Measurements from ENCODE around the gene TMEM72.
A peak's percentile ranks its signal among the peaks of the same experiment; 100 is the strongest.
"Not testable (repeated sequence)": the region's sequence is repeated elsewhere in the genome, so short reads cannot be mapped to it uniquely, and the experiment has no call there.

Gene TMEM72

DNA sequence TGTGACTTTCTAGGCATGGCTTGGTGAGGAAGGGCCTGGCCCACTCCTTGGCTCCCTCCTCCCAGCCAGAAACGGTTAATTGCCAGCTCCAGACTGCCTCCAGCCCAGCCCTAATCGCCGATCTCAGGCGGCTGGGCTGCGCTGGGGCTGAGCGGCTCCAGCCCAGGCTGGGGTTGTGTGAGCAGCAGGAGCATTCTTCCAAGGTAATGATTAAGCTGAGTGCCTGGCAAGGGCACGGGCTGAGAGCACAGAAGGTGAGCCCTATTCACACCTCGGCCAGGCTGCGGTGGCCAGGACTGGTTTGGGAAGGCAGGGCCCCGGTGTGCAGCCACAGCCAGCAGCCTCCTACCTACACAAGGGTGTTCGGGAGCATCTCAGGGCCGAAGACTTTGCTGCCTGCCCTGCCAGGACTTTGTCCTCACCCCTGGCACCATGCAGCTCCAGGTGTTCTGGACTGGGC, at the start of gene TMEM72:
Gene TMEM72 (plus strand): TSS at position 257 of the 460 bp plus-strand sequence. CDS start 176 bp downstream, at position 433.
- DNase-seq: no peak

DNA sequence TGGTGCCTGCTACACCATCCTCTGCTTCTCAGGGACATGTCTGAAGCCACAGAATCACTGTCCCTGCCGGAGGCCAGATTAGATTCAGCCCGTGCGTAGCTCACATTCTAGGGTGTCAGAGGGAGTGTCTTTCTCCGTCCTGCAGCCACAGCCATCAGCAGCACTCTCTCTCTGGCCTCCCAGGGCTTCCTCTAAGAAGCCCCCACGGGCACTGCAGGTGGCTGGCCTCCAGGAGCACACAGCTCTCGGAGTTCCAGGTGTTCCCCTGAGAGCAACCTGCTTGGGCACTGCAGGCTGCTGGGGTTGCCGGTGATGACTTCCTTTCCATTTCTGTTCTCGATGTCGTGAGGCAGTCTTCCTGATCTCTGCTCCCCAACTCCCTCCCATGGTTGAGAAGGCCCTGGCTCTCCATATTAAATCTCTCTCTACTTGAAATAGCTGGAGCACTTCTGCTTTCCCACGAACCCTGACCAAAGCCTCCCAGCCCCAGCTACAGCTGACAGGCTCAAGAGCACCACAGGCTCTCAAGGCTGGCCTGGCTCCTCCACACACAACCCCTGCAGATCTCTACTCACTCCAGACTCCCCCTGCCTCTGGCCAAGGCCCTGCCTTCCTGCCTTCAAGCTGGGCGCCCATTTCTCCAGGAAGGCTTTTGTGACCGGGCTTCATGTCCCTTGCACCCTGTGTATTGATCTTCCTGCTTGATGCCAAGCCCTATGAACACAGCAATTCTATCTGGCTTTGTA, 49.0 kb upstream of the TMEM72 start:
- no peak for DNase-seq

DNA sequence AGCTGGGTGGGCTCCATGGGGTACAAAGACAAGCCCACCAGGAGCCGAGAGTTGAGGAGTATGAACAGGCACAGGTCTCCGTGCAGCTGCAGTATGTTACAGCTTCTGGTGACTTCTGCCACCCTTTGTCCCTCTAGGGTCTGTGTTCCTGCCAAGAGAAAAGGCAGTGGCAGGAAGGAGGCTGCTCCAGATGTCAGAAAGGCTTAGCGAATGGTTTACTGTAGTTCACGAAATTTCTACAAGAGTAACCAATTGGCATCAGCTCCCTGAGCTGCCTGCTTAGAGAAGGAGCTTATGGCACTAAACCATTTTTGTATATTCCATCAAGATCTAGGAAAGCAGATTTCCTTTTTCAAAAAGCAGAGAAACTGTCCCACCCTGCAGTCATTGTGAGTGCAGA, 48.2 kb upstream of the TMEM72 start:
- DNase-seq: no peak

DNA sequence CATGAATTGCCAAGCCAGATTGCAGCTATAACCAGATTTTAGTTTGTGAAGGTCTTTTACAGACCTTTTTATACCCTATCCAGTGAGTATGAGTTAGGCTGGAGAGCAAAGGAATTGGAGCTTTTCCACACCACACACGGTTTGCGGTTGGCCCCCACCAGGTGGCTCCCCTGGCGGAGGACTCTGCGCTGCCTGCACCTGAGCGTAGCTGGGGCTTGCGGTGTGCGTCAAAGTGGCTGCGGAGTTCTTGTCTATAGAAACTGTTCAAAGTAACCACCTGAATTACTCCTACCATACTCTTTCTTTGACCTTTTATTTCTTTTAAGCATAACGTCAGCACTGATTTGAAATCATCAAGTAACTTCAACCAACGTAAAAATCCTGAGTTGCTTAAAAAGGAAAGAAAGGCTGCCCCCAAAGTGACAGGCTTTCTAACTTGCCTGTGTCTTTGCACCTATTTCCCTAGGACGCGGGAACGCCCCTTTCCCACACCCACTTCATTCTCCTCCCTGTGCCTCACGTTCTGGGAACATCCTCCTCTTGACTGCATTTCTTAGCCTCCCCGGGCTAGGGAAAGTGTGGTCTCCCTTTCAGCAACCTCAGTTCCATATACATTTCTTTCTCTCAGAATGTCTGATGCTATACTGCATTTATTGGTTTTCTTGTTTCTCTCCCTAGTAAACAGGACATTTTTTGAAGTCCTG, 47.6 kb upstream of the TMEM72 start:
- no peak for DNase-seq

DNA sequence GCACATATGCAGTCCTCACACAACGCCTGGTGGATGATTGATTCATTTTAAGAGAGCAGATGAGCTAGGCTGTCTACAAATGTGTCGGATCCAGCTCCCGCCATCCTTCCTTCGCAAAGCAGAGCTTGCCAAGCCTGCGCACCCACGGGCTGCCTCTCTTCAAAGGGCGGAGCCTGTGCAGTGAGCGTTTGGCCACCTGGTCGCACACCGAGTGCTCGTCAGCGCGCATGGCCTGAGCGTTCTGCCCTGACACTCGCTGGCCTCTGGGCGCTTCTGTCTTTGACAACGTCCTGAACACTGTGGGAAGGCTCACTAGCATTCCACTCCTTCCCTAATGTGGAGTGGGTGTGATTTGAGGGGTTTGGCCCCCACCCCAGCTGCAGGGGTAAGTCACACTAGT, 47.1 kb upstream of the TMEM72 start:
- DNase-seq: peak in 1 of 2 donors; percentile 9

DNA sequence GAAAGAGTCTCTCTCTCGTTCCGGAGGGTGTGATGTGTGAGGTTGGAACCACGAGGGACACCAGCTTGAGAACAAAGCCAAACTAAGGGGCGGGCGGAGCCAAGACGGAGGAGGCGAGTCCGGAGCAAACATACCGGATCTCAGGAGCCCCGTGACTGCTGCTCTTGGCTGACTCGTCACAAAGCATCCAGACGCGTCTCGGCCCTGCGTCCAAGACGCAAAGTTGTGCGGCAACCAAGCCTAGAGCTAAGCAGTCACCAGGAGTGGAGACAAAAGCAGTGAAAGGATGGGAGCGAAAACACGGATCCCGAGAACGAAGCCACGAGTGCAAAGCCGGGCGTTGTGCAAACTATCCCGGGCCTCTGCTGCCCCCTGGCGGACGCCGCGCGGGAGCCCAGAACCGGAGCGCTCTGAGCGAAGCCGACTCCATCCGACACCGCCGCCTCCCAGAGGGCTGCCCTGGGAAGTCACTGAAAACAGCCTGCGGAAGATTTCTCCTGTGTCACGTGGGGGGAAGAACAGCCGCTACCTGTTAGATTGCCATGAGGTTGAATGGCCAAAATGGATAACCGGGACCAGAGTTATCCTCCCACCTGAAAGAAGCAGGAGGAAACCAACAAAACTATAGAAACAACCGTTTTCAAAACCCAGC, 46.4 kb upstream of the TMEM72 start:
- peak; percentile 70 to 74 for DNase-seq

DNA sequence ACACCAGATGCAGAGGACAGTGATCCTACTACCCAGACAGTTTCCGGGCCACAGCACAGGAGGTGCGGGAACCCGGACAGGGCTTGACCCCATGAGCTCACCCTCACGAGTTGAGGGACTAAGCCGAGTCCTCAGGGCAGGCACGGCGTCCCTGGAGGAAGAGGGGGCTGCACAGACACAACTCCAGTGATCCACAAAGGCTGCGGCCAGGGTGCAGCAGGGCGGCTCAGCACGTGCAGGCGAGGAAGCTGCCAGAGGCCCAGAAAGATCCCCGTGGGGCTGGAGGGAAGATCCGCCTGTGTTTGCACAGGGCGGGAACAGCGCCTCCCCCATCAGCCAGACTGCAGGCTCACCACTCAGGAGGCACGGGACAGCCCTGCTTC, 45.9 kb upstream of the TMEM72 start:
- DNase-seq: no peak

DNA sequence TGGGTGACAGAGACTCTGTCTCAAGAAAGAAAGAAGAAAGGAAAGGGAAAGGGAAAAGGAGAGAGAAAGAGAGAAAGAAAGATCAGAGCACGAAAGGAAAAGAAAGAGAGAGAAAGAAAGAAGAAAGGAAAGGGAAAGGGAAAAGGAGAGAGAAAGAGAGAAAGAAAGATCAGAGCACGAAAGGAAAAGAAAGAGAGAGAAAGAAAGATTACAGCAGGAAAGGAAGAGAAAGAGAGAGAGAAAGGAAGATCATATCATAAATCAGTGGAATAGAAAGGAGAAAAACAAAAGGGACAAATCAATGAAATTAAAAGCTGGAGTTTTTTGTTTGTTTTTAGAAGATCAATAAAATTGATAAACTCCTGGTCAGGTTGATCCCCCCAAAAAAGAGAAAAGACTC, 44.8 kb upstream of the TMEM72 start:
- DNase-seq: not testable (repeated sequence)

DNA sequence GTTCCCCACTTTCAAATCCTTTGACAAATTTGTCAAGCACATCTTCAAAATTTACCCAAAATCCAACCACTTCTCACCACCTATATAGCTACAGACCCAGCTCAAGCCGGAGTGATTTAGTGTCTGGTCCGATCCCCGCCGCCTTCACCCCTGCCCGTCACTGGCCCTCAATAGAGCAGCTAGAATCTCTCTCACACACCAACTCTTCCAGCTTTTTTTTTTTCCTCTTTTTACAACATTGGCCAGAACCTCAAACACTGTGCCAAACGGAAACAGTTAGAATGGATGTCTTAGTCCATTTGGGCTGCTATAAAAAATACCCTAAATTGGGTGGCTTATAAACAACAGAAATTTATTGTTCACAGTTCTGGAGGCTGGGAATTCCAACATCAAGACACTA, 41.1 kb upstream of the TMEM72 start:
- DNase-seq: no peak

DNA sequence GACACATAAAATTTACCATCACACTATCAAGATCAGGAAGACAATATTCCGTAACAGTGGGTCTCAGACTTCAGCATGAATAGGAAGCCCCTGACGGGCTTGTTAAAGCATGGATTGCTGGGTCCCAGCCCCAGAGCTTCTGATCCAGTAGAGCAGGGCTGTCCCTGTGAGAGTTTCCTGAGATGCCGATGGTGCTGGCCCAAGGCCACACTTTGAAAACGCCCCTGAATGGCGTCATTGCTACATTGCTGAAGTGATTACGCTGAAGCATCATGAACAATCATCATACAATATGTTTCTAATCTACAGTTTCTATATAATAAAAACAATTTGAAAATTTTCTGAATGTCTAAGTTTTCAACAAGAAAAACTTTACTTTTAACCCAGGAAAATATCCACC, 38.0 kb upstream of the TMEM72 start:
- no peak for DNase-seq

DNA sequence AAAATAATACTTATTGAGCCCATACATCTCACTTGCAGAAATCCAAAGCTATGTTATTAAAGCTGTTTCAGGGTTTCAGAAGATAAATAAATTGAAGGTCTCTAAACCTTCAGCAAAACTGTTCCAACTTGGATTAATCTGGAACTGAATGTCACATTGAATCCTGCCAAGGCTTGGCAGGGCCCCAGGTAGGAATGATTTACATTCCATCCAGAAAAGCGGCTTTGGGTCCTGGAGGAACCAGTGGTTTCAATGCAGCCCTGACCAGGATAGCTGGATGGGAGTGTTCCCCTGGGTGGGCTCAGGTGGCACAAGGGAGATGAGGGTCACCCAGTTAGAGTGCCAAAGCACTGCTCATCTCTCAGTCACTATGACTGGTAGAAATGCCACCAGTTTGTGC, 37.0 kb upstream of the TMEM72 start:
- DNase-seq: no peak

DNA sequence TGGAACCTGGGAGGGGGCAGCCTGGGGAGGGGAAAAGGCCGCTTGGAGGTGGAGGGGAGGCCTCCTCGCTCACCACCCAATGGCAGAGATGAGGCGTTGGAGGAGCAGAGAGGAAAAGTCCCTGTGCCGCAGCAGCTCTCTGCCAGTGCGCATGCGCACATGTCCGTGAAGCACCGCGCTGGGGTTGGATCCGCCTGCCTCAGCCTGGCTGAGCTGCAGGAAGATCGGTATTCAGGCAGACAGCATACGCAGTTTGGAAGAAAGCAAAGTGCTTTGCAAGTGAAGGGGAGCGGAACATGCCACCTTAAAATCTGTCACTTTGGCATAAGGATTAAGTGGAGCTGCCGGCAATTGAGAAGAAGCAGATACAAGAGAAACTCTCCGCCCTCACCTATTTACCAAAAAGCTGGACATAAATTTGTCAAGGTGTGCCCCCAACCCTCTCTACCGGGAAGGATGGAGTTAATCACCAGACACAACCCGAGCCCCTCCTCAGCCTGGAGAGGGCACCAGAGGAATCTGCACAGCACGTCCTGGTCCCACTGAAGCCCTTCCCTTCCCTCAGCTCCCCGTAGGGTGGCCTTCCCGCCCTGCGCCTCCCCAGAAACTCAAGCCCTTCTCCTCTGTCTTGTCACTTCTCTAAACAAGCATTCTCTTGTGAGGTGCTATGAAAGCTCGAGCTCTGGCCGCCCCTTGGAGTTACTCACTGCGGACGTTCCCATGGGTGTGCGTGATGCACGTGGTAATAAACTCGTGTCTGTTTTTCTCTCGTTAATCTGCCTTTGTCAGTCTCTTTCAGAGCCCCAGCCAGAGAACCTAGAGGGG, 32.2 kb upstream of the TMEM72 start:
- peak; percentile 77 to 79 for DNase-seq

DNA sequence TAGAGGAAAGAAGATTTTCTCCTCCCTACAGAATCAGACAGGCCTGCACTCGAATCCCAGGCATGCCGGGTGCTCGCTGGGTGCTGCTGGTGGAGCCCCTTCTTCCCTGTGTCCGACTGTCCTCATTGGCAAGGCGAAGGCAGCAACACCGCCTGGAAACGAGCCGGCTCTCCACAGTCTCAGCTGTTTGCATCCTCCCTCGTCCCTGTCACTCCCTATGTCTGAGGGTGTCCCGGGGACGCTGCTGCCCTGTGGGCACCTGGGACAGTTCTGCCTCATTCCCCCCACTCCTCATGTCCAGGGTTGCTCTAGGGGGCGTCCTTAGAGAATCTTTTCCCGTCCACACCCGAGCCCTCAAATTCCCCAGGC, 31.6 kb upstream of the TMEM72 start:
- no peak for DNase-seq

DNA sequence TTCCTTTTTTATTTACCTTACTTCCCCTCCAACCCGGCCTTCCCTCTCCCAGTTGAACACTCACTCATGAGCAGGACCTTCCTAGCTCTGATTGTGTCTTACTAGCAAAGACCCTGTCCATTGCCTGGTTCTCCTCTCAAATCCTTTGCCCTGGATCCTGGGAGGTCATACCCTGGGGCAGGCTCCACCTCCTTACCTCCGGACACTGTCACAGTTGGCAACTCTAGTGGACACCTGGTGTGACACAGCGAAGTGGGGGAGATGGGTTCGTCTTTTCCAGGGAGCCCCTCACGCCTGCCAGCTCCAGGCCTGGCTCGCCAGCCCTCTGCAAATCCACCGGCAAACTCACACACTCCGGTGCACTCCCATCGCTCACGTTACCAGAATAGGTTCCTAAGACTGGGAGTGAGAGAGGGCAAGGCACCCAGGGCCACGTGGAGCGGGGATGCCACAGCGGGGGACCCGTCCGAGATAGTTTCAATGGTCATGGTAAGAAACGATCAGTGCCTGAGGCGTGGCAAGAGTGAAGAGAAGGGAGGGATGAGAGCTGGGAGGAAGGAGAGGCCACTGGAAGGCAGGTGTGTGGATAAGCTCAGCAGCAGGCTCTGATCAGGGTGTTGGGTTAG, 30.9 kb upstream of the TMEM72 start:
- DNase-seq: no peak

DNA sequence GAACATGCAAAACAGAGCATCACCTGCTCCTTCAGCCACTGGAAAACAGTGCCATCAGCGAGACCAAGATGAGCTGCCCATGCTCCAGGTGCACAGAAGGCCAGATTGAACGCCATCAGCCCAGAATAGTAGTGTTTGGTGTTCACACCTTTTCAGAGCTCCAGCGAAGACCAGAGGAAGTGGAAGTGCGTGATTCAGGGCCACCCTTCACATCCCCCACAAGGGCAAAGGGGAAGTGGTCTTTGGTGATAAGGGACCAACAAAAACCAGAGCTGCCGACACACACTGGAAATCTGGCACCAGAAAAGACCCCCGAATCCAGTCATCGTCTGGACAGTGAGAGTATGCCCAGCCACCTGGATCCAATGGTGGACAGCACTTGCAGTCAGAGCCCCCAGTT, 29.5 kb upstream of the TMEM72 start:
- no peak for DNase-seq

DNA sequence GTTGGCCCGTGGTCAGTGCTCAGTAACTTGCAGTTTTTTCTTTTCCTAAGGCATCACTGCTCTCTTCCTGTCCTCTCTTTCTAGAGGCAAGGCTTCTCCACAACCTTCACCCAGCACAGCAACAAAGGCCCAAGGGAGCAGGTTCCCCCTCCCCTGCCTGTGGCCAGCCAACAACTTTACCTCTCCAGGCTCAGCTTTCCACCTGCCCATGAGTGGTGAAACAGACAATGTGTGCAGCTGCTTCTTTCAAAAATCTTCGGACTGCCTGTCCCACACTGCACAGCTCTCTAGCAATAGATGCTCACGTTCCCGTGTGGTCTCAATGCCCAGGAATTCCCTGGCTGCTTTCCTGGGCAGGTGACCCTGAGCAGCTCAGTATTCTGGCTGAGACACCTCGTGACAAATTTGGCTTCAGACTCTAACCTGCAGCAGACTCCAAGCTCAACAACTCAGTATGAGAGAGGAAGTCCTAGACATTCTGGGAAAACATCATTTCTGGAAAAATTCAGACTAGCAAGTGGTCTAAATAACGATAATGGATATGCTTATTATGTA, 28.9 kb upstream of the TMEM72 start:
- no peak for DNase-seq

DNA sequence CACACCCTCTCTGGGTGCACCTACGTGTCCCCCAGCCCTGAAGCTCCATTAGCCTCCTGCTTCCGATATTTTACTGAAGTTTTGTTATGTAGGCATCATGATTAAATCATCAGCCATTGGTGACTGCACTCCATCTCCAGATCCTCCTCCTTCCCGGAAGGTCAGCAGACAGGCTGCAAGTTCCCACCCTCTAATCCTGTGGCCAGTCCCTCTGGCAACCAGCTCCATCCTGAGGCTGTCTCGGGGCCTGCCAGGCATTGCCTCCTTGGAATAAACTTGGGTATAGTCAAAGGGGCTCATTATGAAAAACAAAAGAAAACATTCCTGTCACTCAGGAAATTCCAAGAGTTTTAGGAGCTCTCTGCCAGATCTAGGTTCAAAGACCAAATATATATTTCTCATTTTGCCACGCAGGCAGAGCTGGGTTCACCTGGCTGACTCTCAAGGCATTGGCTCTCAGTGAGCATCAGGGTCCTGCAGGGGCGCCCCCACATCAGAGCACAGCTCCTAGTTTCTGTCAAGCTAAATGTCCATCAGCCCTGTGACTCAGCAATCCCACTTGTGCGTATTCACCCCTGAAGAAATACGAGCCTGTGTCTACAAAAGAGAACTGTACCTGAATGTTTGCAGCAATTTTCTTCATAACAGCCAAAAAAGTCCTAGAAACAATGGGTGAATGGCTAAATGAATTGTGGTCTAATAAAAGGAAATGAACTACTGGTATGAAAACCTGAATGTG, 27.4 kb upstream of the TMEM72 start:
- no peak for DNase-seq

DNA sequence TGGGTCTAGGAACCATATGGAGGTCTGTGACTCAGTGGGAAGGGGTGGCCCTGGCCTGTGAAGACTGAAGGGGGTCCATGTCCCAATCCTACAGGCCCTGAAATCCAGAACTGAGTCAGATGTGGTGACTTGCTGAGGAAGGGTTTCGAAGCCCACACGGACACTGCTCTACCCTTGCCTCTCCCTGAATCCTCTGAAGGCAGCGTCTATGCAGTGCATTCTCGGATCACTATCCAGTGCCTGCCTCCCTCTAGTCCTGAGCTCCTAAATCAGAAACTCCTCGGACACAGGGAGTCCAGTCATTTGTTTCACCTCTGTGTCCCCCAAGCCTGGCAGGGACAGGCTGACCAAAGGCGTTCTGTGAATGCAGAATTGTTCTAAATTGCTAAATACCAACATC, 25.4 kb upstream of the TMEM72 start:
- no peak for DNase-seq

DNA sequence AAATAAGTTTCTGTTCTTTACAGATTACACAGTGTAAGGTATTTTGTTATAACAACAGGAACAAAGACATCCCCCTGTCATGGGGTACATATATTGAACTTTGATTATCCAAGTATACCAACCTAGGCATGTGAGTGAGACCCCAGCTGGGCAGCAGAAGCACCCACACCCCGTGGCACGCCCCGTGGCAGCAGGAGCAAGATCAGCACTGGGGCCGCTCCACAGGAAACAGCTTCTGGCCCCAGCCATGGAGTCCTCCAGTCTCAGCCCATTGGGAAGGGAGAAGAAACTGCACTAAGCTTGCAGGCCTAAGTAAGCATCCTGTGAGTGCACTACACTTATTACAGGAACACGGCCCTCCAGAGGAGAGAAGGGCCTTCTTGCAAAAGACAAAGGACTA, 24.2 kb upstream of the TMEM72 start:
- DNase-seq: no peak

DNA sequence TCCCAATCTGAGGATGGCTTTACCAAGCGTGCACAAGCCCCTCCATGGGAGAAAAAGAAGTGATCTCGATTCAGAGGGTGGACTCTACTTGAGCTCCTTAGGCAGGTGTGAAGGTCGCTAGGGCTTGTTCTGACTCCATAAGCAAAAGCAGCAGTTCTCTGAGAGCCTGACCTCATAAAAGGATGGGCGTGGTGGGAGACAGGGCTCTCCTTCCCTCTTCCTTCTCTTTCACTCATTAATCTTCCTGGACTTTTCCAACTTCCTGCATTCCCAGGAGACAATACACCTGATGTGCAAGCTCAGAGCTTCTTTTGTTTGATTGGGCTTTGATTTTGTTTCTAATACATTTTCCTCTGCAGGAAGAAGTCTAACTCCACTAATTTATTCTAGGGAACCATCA, 22.3 kb upstream of the TMEM72 start:
- no peak for DNase-seq

DNA sequence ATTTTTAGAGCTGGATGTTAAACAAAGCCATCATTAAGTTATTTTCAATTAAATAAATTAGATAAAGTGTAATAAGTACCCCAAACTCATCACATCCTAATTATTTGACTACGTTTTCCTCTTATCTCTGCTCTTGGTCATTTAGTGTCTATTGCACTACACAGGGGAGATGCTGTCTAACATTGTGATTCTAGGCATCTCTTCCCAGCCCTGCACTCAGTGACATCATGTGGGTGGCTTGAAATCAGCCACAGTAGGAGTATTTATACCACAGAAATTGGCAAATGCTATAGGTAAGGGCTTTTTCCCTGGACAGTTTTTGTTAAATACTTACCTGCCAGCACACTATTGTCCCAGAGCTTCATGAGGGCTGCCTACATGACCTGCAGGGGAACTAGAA, 21.3 kb upstream of the TMEM72 start:
- DNase-seq: no peak

Data from CD4-positive, alpha-beta T cell treated with Interleukin-4 for 1 hour (primary cell).